Activated CD8-positive, alpha-beta memory T cell treated with anti-CD3 and anti-CD28 coated beads for 36 hours (primary cell): ENCODE measurements around the gene SLITRK3. TPM values are rescaled to one million over a fixed set of nuclear protein-coding genes. Genes with fewer than 3 reads are reported as not detected.
"Not testable (repeated sequence)": the region's sequence is repeated elsewhere in the genome, so short reads cannot be mapped to it uniquely, and the experiment has no call there.

Experiments used
- CTCF ChIA-PET: fragments of 350-600 bp; sonication (Branson Sonifier 250); formaldehyde crosslinking; loops from one replicate; lab custom pipeline; 2021; ENCODE audit warnings: antibody characterized with exemption; lab: Charles Lee
- POLR2A ChIA-PET: fragments of 350-600 bp; sonication (Branson Sonifier 250); formaldehyde crosslinking; loops from one replicate; lab custom pipeline; 2021; ENCODE audit warnings: antibody characterized with exemption; lab: Charles Lee
- total RNA-seq, 2 experiments: library from RNA; stranded (reverse); gene quantifications; one replicate each; pipeline ENCODE4 v1.2.3, GENCODE V29; 2021

SLITRK3 gene
- total RNA-seq, 2 experiments from 2014 or later, result not detected

DNA sequence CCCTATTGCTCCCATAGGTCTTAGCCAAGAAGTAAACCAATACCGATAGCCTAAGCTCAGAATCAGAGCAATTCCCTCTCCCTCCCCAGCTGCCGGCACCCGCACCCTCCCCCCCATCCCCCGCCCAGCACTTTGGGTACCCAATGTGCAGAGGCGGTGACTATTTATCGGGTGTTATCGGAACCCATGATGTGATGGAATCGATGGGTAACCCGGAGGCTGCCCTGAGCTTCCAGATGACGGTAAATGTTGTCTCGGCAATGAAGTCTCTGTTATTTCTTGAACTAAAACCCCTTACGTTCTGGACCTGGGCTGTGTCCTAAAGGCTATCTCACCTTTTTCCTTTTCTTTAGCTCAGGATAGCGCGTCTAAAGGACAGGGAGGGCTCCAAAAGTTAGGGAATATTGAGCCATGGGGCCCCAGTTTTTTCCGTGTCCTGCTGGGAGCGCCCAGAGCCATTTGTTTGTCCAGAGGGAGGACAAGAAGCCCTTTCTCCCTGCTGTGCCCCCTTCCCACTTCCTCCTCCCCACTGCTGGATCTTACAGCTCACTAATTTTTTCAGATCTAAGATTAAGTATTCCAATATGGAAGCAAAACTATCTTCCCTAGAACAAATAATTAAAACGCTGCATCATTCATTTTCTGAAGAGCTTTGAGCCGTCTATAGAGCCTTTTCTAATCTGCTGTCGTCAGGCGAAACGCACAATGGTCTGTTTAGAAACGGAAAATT, 1.5 kb downstream of the SLITRK3 start:
- CTCF ChIA-PET, result no interaction called here

GRCh38 chr3:165193366-165194254, 2.6 kb downstream of the SLITRK3 start:
- ChIA-PET CTCF (no interaction called here), POLR2A (no interaction called here)

More for the DNA sequence above, 1.5 kb downstream of the SLITRK3 start:
- POLR2A ChIA-PET, result no interaction called here

GRCh38 chr3:165192610-165193192, 3.5 kb downstream of the SLITRK3 start:
- CTCF ChIA-PET, result no interaction called here
- POLR2A ChIA-PET, result no interaction called here

DNA sequence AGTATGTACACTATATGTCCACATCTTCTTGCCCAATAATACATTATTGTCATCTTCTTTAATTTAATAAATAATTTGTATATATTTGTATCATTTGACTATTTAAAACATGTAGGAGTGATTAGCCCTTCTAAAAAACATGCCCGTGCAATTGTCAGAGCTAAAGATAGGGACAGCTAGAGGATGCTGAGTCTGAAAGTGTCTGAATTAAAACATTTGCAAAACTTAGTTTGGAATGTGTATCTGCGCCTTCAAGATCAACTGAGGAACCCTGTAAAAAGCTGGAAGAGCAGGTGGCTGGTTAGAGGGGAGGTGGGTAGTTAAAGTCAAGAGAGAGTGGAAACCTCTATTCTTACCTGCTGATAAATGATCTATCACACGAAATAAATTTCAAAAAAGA, 4.7 kb downstream of the SLITRK3 start:
- ChIA-PET CTCF (no interaction called here), POLR2A (no interaction called here)

- CTCF ChIA-PET, result no interaction called here
- POLR2A ChIA-PET, result no interaction called here
Observed at GRCh38 chr3:165188452-165188851, 7.7 kb downstream of the SLITRK3 start.

DNA sequence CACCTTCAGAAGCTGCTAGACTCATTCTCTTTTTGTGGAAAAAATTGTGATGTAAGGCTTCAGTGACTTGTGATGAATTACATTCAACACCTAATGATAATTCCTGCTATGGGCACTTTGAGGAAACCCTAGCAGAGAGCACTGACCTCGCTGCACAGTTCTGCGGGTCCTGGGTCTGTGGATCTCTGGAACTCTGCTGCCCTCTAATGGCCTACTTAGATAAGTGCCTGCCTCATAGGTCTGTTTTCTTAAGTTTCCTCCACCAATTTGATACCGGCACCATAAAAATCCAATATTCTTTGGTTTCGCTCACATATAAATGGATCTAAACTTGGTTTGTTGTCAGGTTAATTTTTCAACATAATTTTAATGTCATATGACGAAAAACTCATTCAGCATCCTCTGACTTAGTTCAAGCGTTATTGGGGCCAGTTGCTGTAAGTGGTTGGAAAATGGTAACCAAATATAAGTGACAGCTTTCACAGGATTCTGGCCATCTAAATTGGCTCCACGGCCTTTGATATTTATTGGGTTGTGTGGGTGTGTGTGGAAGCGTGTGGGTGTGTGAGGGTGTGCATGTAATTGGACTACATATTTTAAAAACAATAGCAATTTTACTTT, 10.4 kb downstream of the SLITRK3 start:
- CTCF ChIA-PET, result no interaction called here
- POLR2A ChIA-PET, result no interaction called here

GRCh38 chr3:165181556-165181955, 14.6 kb downstream of the SLITRK3 start:
- ChIA-PET POLR2A (no interaction called here), CTCF (no interaction called here)

DNA sequence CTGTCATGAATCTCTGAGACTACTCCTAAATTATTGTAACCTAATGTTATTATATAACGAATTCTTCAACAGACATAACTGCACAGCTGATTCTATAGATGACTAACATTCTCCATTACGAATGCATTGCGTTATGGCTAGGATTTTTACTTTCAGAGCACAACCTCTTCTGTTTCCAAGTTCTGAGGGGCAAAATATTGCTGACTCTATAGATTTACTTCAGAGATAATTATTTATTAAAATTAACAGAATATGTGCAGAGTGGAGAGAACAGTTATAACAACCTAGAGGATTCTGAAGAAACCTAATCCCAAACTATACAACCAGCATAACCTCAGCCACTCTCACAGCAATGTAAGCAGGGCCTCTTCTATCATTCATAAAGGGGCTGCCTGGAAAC, 25.9 kb downstream of the SLITRK3 start:
- ChIA-PET CTCF (no interaction called here), POLR2A (no interaction called here)

GRCh38 chr3:165169368-165169767, 26.8 kb downstream of the SLITRK3 start:
- POLR2A ChIA-PET, result no interaction called here
- CTCF ChIA-PET, result no interaction called here

DNA sequence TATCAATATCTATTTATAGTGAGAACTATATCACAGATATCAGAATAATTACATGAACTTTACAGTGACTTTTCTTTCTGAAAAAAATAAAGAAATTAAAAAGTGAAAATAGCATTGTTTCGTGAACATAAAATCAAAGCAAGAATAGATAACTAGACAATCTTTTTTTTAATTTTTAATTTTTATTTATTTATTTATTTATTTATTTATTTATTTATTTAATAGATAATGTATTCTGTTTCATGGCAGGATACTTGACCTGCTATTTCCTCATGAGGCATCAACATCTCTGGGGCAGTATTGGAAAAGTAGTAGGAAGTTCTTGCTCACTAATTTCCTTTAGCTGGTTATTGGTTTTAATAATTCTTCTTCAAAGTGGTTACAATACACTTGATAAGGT, 33.3 kb downstream of the SLITRK3 start:
- CTCF ChIA-PET, result no interaction called here
- POLR2A ChIA-PET, result no interaction called here

GRCh38 chr3:165159760-165160421, 36.3 kb downstream of the SLITRK3 start:
- ChIA-PET POLR2A (no interaction called here), CTCF (no interaction called here)

GRCh38 chr3:165158011-165158410, 38.2 kb downstream of the SLITRK3 start:
- POLR2A ChIA-PET, result no interaction called here
- CTCF ChIA-PET, result no interaction called here

DNA sequence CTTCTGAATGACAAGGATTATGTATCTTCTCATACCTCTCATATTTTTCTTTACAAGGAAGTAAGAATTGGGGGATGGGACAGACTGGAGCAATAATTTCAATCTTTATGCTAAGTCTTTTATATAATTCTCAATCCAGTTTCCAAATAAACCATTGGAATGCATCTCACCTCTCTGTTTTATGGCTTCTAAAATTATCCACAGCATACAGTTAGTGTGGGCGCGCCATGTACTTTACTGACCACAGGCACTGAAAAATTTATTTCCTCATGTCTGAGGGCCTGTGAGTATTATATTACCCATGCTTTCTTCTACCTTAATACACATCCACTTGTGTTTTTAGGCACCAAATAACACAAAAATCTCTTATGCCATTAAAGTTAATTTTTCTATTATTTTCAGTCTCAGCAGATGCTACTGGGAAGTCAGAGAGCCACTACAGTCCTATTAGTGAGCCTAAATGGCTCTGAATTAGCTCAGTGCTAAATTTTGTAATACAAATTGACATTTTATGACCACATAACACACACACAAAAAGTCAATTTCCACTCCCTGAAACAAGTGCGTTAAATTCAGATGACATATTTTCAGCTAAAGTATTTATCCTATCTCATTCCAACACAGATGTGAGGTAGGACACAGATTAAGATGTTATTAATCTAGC, 39.3 kb downstream of the SLITRK3 start:
- POLR2A ChIA-PET, result no interaction called here
- CTCF ChIA-PET, result interaction anchor here (0.6 kb wide), 1 partner anchor 1352 kb away, joined by 3 read pairs; no protein-coding TSS in a partner anchor

DNA sequence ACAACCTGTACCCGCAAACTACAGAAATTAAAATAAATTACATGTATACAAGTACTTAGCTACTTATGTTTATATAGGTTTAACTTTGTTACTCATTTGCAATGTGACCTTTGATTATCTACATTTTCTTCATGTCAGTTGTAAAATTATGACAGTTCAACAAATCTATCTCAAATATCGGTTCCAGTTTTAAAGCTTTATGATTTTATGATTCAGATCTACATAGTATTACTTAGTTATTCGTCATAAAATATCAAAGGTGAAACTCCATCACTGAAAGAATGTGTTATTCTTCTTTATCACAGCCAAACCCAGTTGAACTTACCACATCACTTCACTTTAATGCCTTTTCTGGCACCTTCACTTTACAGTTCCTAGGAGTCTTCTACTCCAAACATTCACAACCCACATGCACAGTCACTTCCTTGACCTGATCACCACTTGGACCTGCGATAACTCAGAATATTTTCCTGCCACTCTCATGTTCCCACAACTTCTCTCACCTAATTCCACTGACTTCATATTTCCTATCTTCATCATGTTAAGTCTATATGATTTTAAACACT, 47.2 kb downstream of the SLITRK3 start:
- POLR2A ChIA-PET, result no interaction called here
- CTCF ChIA-PET, result no interaction called here

- POLR2A ChIA-PET, result no interaction called here
- CTCF ChIA-PET, result no interaction called here
Observed at GRCh38 chr3:165144271-165144670, 51.9 kb downstream of the SLITRK3 start.

DNA sequence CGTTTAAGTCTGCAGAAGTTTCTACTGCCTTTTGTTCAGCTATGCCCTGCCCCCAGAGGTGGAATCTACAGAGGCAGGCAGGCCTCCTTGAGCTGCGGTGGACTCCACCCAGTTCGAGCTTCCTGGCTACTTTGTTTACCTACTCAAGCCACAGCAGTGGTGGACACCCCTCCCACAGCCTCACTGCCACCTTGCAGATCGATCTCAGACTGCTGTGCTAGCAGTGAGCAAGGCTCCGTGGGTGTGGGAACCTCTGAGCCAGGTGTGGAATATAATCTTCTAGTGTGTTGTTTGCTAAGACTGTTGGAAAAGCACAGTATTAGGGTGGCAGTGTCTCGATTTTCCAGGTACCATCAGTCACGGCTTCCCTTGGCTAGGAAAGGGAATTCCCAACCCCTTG, 56.3 kb downstream of the SLITRK3 start:
- POLR2A ChIA-PET, CTCF ChIA-PET: not testable (repeated sequence)
